K562 (cell line): ENCODE measurements around the gene PLK5. TPM values are rescaled to one million over a fixed set of nuclear protein-coding genes. Genes with fewer than 3 reads are reported as not detected.

Experiments used
- ATAC-seq: fragments of 200-7000 bp; cut with Tn5 transposase; 3 replicates; pipeline ENCODE4 v1.9.1; 2020; ENCODE audit warnings: moderate library complexity
- BruUV-seq: library from RNA; stranded (reverse); fragments of 400-500 nt; replicated peaks from 2 replicates; lab custom pipeline; 2021; lab: Mats Ljungman, UMichigan
- CTCF ChIA-PET: fragments of 300-600 bp; formaldehyde crosslinking; extraction: SDS; loops from one replicate; lab custom pipeline; 2021; ENCODE audit warnings: low intra/inter-chr PET ratio; lab: Yijun Ruan, JAX
- POLR2A ChIA-PET: fragments of 300-600, 350-650 bp; sonication (Branson Sonifier 250); formaldehyde crosslinking; extraction: SDS; loops from one replicate; lab custom pipeline; 2021; ENCODE audit warnings: antibody characterized with exemption, inconsistent platforms; lab: Yijun Ruan, JAX
- DNase-seq, 4 experiments: peaks; one replicate each; pipeline versions ENCODE4 v3.0.0 to v3.0.0-alpha.2; 2011 to 2018; ENCODE audit warnings: low spot score in 3 of 4, mixed read lengths in 3 of 4; ENCODE audit errors: extremely low read depth in 1 of 4
- FAIRE-seq: peaks from 2 replicates; lab custom pipeline; 2011; peaks lifted over from hg19 to GRCh38; lab: Jason Lieb, UNC
- H2AFZ ChIP-seq: 2 replicates; pipeline ENCODE4 v1.6.0; 2011; ENCODE audit warnings: low read depth, low read length, control low read depth, inconsistent platforms
- H3K27ac ChIP-seq: fragments of 200-600 bp; 3 replicates; pipeline ENCODE4 v1.8.0; 2011; ENCODE audit warnings: low read depth, mild to moderate bottlenecking, control low read depth, inconsistent platforms, low read length, moderate library complexity, mixed read lengths; ENCODE audit errors: extremely low read depth
- H3K27me3 ChIP-seq, 2 experiments: fragments of 300-600 bp in 1 of 2; 2 replicates in 1 of 2; 3 replicates in 1 of 2; pipeline versions ENCODE4 v1.6.0 to v1.8.0; 2011; ENCODE audit warnings: inconsistent platforms in 2 of 2, low read length in 2 of 2, mild to moderate bottlenecking in 1 of 2, mixed read lengths in 1 of 2, moderate library complexity in 1 of 2; ENCODE audit not compliant: control insufficient read depth in 2 of 2, insufficient read depth in 2 of 2
- H3K36me3 ChIP-seq: fragments of 300-600 bp; 3 replicates; pipeline ENCODE4 v1.8.0; 2011; ENCODE audit warnings: mild to moderate bottlenecking, low read length, inconsistent platforms; ENCODE audit not compliant: control insufficient read depth, insufficient read depth
- H3K4me1 ChIP-seq, 2 experiments: fragments of 200-600 bp in 1 of 2; replicated peaks in 1 of 2; 2 replicates in 1 of 2; 3 replicates in 1 of 2; pipeline versions ENCODE4 v1.5.1 to v1.8.0; 2011; ENCODE audit warnings: inconsistent platforms in 2 of 2, low read length in 2 of 2, mild to moderate bottlenecking in 1 of 2, mixed read lengths in 1 of 2, moderate library complexity in 1 of 2; ENCODE audit not compliant: control insufficient read depth in 2 of 2, insufficient read depth in 2 of 2
- H3K4me2 ChIP-seq: 2 replicates; pipeline ENCODE4 v1.6.1; 2011; ENCODE audit warnings: low read length, control low read depth, inconsistent platforms, mixed read lengths; ENCODE audit not compliant: insufficient read depth
- H3K4me3 ChIP-seq: fragments of 200-600 bp; sonication (generic), shearing (Covaris generic); 2 replicates; pipeline ENCODE4 v1.5.1; 2016; ENCODE audit warnings: control low read depth, inconsistent platforms
- H3K79me2 ChIP-seq: fragments of 200-600 bp; 3 replicates; pipeline ENCODE4 v1.8.0; 2011; ENCODE audit warnings: low read length, inconsistent platforms; ENCODE audit not compliant: control insufficient read depth, insufficient read depth
- H3K9ac ChIP-seq, 2 experiments: 2 replicates each; pipeline versions ENCODE4 v1.6.0 to v1.6.1; 2011; ENCODE audit warnings: low read depth in 2 of 2, low read length in 2 of 2, control low read depth in 1 of 2, inconsistent platforms in 1 of 2, mild to moderate bottlenecking in 1 of 2, mixed read lengths in 1 of 2; ENCODE audit not compliant: insufficient read depth in 1 of 2
- H3K9me1 ChIP-seq: one replicate; pipeline ENCODE4 v1.6.0; 2011; ENCODE audit warnings: inconsistent platforms, mild to moderate bottlenecking, low read length, moderate library complexity; ENCODE audit not compliant: control insufficient read depth, insufficient read depth
- H3K9me3 ChIP-seq: replicated peaks from 2 replicates; pipeline ENCODE4 v1.5.1; 2011; ENCODE audit warnings: low read depth, low read length, inconsistent platforms; ENCODE audit not compliant: control insufficient read depth, insufficient read depth
- H4K20me1 ChIP-seq: replicated peaks from 2 replicates; pipeline ENCODE4 v1.6.1; 2011; ENCODE audit warnings: low read length, inconsistent platforms, mixed read lengths; ENCODE audit not compliant: control insufficient read depth, insufficient read depth
- ARID1B ChIP-seq: fragments of 450-650 bp; IDR thresholded peaks from 2 replicates; pipeline ENCODE4 v1.6.1; 2016; ENCODE audit warnings: antibody characterized with exemption, mild to moderate bottlenecking, inconsistent platforms
- C11orf30 ChIP-seq: fragments of 450-650 bp; IDR thresholded peaks from 2 replicates; pipeline ENCODE4 v1.6.1; 2016; ENCODE audit warnings: low read depth, mild to moderate bottlenecking
- CCNT2 ChIP-seq: IDR thresholded peaks from 2 replicates; pipeline ENCODE4 v1.6.1; 2011; ENCODE audit warnings: borderline replicate concordance, low read depth, mild to moderate bottlenecking, moderate library complexity, mixed read lengths, low read length; ENCODE audit not compliant: insufficient read length; ENCODE audit errors: extremely low read depth
- CHD7 ChIP-seq: fragments of 200-600 bp; sonication (generic); IDR thresholded peaks from one replicate; pipeline ENCODE4 v1.6.1; 2012; ENCODE audit warnings: mild to moderate bottlenecking, low read depth, low read length, inconsistent platforms
- GTF2F1 ChIP-seq: IDR thresholded peaks from 2 replicates; pipeline ENCODE4 v1.6.1; 2011; ENCODE audit warnings: low read depth, low read length, improper control_type of control experiment
- HOXB6 ChIP-seq: fragments of 250-450 bp; sonication (Bioruptor Pico); IDR thresholded peaks from 2 replicates; pipeline ENCODE4 v1.5.1; 2022; ENCODE audit warnings: mild to moderate bottlenecking, borderline replicate concordance
- MAZ ChIP-seq, 2 experiments: fragments of 450-650 bp in 1 of 2; sonication (generic) in 1 of 2; formaldehyde crosslinking; IDR thresholded peaks in 1 of 2; conservative IDR thresholded peaks in 1 of 2; 2 replicates each; pipeline versions ENCODE4 v1.4.0 to v1.5.0; 2020; ENCODE audit warnings: mild to moderate bottlenecking in 1 of 2, missing genetic modification reagents in 1 of 2
- ZNF586 ChIP-seq: fragments of 450-650 bp; formaldehyde crosslinking; conservative IDR thresholded peaks from 2 replicates; pipeline ENCODE4 v1.4.0; 2020; ENCODE audit warnings: mild to moderate bottlenecking, moderate library complexity
- WGBS: fragments of 100-300 bp; shearing (Covaris generic); methylation state at CpG from one replicate; pipeline ENCODE4 v1.1.6; 2016; ENCODE audit warnings: low coverage, mixed read lengths; ENCODE audit not compliant: insufficient coverage; ENCODE audit errors: missing lambda C conversion rate; 5-methylcytosine and 5-hydroxymethylcytosine counted together
- in situ Hi-C: fragments of 300-500 bp; cut with MboI; formaldehyde crosslinking; loops from 4 replicates; pipeline ENCODE4 v1.15.0; 2018; ENCODE audit warnings: inconsistent platforms, mixed read lengths
- intact Hi-C: fragments of 100-400 bp; cut with micrococcal nuclease; formaldehyde crosslinking; loops from 2 replicates; pipeline ENCODE4 v1.14.2; 2022
- polyA plus RNA-seq, 8 experiments: library from polyadenylated mRNA; depleted of rRNA in 4 of 8; stranded (reverse) in 5 of 8; unstranded in 3 of 8; fragments of >200 nt; fragmentation: Nextera tagmentation in 2 of 8; fragmentation: Illumina TruSeq in 1 of 8; extraction: Ambion mirVana in 2 of 8; extraction: Trizol in 1 of 8; gene quantifications; 2 replicates each; pipeline versions ENCODE4 v1.2.1 to v1.2.3, GENCODE V29; 2011 to 2014; ENCODE audit warnings: inconsistent platforms in 1 of 8, missing spikeins in 1 of 8
- total RNA-seq, 7 experiments: library from RNA; depleted of rRNA in 6 of 7; stranded (reverse); fragments of >200 nt in 6 of 7; fragmentation: Illumina TruSeq in 2 of 7; extraction: Trizol in 2 of 7; gene quantifications; 2 replicates each; pipeline versions ENCODE4 v1.2.1 to v1.2.3, GENCODE V29; 2011 to 2021; ENCODE audit warnings: low replicate concordance in 1 of 7

The PLK5 gene
- total and polyA plus RNA-seq, 9 of the 15 experiments (the other 6 are each of a cell fraction or from before 2014, with no cell fraction given), result 0.04 to 0.23 (median 0.11) TPM; not detected in 5

DNA sequence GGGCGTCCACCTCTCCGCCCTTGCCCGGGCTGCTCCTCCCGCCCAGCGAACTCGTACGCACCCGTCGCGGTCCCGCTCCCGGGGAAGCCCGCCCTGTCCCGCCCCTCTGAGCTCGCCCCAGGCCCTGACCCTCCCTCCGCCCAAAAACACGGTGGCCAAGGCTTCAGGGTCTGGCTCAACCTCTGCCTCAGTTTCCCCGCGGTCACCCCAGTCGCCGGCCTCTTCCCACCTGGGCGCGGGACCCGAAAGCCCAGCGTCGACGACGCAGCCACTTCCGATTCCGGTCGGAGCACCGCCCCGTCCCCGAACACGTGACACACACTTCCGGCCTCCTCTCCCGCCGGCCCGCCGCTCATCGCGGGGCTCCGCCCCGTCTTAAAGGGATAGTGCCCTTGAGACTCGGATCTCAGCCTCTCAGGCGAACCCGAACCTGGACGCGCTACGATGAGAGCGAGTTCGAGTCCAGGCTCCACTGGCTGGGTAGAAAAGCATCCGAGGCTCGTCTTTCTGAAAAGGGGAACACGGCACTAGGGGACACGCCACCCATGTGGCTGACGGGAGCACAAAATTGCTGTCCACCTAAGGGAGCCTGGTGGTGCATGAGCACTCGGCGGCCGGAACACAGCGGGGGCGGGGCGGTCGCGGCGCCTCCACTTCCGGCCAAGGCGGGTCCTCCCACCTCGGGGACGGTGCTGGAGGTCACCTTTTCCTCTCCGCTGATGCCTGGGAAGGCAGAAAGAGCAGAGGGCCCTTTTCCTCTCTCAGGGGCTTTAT is 44.8 kb upstream of the PLK5 start, which contains the start of gene C19orf25:
TSS of gene C19orf25 (minus strand) at position 282 of the 774 bp plus-strand sequence. CDS start 312 bp downstream, outside the sequence.
- Histone ChIP-seq H3K9ac (peak within 1 kb of the TSS; percentile 86 to 95), H3K79me2 (peaks cover 39% of the 10 kb centered on the region), H3K4me1 (peaks cover 5 to 77% of the 10 kb centered on the region in 2 experiments; a peak in 4 of 5 replicates), H3K4me3 (peak within 1 kb of the TSS; percentile 97), H3K9me1 (no peaks in the 10 kb centered on the region), H3K36me3 (peaks cover 33% of the 10 kb centered on the region; the same call in 2 of the 3 replicates), H4K20me1 (0 out of 2 replicates have a peak, but pooled peaks cover 4% of the 10 kb centered on the region), H3K27ac (peak within 1 kb of the TSS; percentile 94), H3K9me3 (no peaks in the 10 kb centered on the region; the same call in 1 of the 2 replicates), H3K27me3 (no peaks in the 10 kb centered on the region), H2AFZ (peak within 1 kb of the TSS; percentile 95), H3K4me2 (peak within 1 kb of the TSS; percentile 85)
- intact Hi-C loops, result loop anchor here (2.0 kb wide), 1 partner anchor 34 kb away; the partner anchor contains the start of gene ADAMTSL5
- ATAC-seq (peak; percentile 92), DNase-seq (peak; percentile 87 to 97 (median 90)), FAIRE-seq (peak; percentile 98)
- in situ Hi-C loops, result no loop called here
- BruUV-seq, result TSS peak; percentile 83
- ChIA-PET POLR2A (no interaction called here), CTCF (interaction anchor here (0.7 kb wide), 1 partner anchor 806 kb away, joined by 3 read pairs; no protein-coding TSS in a partner anchor)
- WGBS, result under 1% methylated on average over 33 of the region's 71 CpGs
- TF ChIP-seq C11orf30, result peak; percentile 67; the same call in 1 of the 2 replicates
- TF ChIP-seq CCNT2, result peak; percentile 66
- TF ChIP-seq GTF2F1, result peak; percentile 25; the same call in 1 of the 2 replicates
- TF ChIP-seq ZNF586, result no peak
- peak; percentile 80 to 89 for TF ChIP-seq MAZ (CRISPR knock-in tag; conservative IDR thresholded peaks at IDR 0.05 in 1 of 2, IDR thresholded peaks at IDR 0.05 in 1 of 2)
- TF ChIP-seq ARID1B, result peak; percentile 59; the same call in 1 of the 2 replicates
- TF ChIP-seq HOXB6 (CRISPR knock-in tag), result no peak
- no peak for TF ChIP-seq CHD7
